Stimulated activated CD4-positive, alpha-beta T cell treated with anti-CD3 and anti-CD28 coated beads, Interleukin-1b, Interleukin-23, amount 100 ng/mL, for 24 hours (primary cell): ENCODE measurements around the gene ACTRT2.

Experiments used
- DNase-seq, 4 experiments: peaks; one replicate each; pipeline ENCODE4 v3.0.0-alpha.2; 2020; ENCODE audit warnings: low read depth in 4 of 4, low spot score in 1 of 4

Gene ACTRT2

DNA sequence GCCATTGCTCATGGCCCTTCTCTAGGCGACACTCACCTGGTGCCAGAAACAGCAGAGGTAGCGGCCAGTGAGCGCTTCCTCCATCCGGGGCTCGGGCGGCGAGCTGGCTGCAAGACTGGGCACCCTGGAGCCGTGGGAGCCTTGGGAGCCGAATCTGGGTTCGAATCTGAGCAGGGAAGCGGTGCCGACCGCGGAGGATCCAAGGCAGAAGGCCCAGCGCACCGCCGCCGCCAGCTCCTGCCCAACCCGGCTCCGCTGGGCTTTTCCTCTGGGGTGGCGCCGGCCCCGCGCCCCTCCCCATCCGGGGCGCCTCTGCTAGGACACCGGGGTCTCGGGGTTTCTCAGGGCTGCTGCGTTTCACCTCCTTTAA lies 46.0 kb downstream of the ACTRT2 start:
- no peak for DNase-seq

GRCh38 chr1:3067671-3068563 lies 46.6 kb downstream of the ACTRT2 start:
- no peak for DNase-seq

DNA sequence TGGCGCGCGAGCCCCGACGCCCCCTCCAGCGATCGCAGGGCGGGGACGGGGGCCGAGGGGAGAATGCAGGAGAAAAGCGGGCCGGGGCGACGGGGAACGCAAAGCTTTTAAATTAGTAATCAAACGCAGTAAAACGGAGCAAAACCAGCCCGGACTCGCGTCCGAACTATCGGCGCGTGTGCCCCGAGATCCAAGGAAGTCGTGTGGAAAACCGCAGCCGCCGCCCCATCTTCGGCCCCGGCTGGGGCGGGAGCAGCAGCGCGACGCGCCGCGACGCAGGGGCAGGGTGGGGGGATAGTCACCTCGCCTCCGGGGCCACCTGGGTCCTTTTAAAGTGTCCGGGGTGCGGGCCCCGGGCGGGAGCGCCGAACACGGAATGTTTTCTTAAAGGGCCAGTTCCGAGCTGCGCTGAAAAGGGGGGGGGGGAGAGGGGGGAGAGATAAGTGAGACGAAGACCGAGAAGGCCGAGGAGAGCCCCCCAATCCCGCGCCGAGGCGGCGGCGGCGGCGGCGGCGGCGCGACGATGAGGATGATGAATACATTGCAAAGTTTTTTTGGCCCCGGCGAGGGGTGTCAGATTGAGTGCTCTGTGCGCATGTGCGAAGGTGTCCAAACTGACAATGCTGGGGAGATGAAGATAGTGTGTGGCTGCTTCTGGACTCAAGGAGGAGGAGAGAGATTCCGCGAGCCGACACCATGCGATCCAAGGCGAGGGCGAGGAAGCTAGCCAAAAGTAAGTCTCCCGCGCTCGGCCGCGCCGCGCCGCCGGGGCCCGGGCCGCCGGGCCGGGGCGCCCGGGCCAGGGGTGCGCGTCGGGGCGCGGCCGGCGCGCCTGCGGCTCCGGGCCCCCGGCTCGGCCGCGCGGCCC lies 47.5 kb downstream of the ACTRT2 start, which contains the start of gene PRDM16:
TSS of gene PRDM16 (plus strand) at position 640 of the 868 bp plus-strand sequence. CDS start at position 697, 57 bp downstream.
- DNase-seq = peak in 1 of 4 experiments; percentile 16

GRCh38 chr1:3069491-3070308 lies 48.4 kb downstream of the ACTRT2 start:
- no peak for DNase-seq

DNA sequence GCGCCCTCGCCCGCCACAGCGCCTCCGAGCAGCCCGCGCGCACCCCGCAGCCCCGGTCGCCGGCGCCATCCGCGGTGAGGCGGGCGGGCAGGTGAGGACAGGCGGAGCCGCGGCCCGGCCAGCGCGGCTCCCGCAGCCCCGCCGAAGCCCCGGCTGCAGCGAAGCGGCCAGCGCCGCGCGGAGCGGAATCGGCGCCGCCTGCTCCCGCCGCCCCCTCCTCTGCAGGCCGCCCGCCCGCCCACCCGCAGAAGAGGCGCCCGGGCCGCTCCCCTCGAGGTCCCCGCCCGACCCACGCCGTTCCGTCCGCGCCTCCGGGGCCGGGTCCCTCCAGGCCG lies 49.0 kb downstream of the ACTRT2 start:
- no peak for DNase-seq

GRCh38 chr1:3070644-3071564 lies 49.6 kb downstream of the ACTRT2 start:
- DNase-seq = no peak

GRCh38 chr1:3071565-3072390 lies 50.5 kb downstream of the ACTRT2 start:
- DNase-seq = no peak
